Liver (tissue), 3 donors: ENCODE data around the gene OSGEP.

ENCODE experiments used
- EGR1 ChIP-seq, 2 donors: IDR thresholded peaks; 2 replicates each; pipeline ENCODE4 v1.6.1; 2016 to 2018; ENCODE audit warnings: antibody characterized with exemption in 2 of 2, low read depth in 2 of 2
- GABPA ChIP-seq, 2 donors: IDR thresholded peaks in 1 of 2; conservative IDR thresholded peaks in 1 of 2; 2 replicates each; pipeline ENCODE4 v1.6.1; 2016; ENCODE audit warnings: antibody characterized with exemption in 2 of 2, mild to moderate bottlenecking in 1 of 2, moderate library complexity in 1 of 2
- JUND ChIP-seq, 2 donors: IDR thresholded peaks; 2 replicates each; pipeline ENCODE4 v1.6.1; 2016; ENCODE audit warnings: antibody characterized with exemption in 2 of 2
- RAD21 ChIP-seq, 2 donors: IDR thresholded peaks; 2 replicates each; pipeline ENCODE4 v1.6.1; 2016; ENCODE audit warnings: antibody characterized with exemption in 2 of 2, mild to moderate bottlenecking in 2 of 2
- RXRA ChIP-seq, 2 donors: IDR thresholded peaks; 2 replicates each; pipeline ENCODE4 v1.6.1; 2017 to 2018; ENCODE audit warnings: antibody characterized with exemption in 2 of 2, mild to moderate bottlenecking in 1 of 2
- SP1 ChIP-seq: IDR thresholded peaks from 2 replicates; pipeline ENCODE4 v1.6.1; 2018; ENCODE audit warnings: antibody characterized with exemption, mild to moderate bottlenecking
- YY1 ChIP-seq: IDR thresholded peaks from 2 replicates; pipeline ENCODE4 v1.6.1; 2016; ENCODE audit warnings: antibody characterized with exemption, mild to moderate bottlenecking
- TF ChIP-seq, protein P1 (sequence below): fragments of 150-350 bp; IDR thresholded peaks from 2 replicates; pipeline ENCODE4 v1.5.1; 2017; ENCODE audit warnings: improper control_type of control experiment, low read depth, low read length; ENCODE audit not compliant: missing input control
- TF ChIP-seq, protein P2 (sequence below): IDR thresholded peaks from 2 replicates; pipeline ENCODE4 v1.6.1; 2016; ENCODE audit warnings: antibody characterized with exemption
- TF ChIP-seq, protein P3 (sequence below): IDR thresholded peaks from 2 replicates; pipeline ENCODE4 v1.6.1; 2016; ENCODE audit warnings: antibody characterized with exemption, mild to moderate bottlenecking
- TF ChIP-seq, protein P4 (sequence below): IDR thresholded peaks from 2 replicates; pipeline ENCODE4 v1.6.1; 2016; ENCODE audit warnings: antibody characterized with exemption
- TF ChIP-seq, protein P5 (sequence below): IDR thresholded peaks from 2 replicates; pipeline ENCODE4 v1.6.1; 2016; ENCODE audit warnings: antibody characterized with exemption
- donor health status: healthy.
- donor health status: healthy.

DNA sequence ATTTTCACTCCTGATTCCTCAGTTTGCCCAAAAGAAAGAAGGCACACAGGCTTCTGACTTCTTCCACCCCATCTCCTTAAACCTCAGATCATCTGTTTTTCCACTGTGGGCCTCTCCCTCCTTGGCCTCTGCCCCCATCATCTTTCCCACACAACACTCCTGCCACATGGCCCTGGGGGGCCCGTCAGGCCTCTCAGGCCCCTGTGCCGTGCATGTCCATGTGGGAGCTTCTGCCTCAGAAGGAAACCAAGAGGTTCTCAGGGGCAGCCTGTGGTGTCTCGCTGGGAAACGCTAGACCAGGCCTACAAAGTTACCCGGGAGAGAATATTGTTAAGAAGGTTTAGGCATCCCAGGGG is 26.6 kb downstream of the OSGEP start:
- TF ChIP-seq, protein P1, sequence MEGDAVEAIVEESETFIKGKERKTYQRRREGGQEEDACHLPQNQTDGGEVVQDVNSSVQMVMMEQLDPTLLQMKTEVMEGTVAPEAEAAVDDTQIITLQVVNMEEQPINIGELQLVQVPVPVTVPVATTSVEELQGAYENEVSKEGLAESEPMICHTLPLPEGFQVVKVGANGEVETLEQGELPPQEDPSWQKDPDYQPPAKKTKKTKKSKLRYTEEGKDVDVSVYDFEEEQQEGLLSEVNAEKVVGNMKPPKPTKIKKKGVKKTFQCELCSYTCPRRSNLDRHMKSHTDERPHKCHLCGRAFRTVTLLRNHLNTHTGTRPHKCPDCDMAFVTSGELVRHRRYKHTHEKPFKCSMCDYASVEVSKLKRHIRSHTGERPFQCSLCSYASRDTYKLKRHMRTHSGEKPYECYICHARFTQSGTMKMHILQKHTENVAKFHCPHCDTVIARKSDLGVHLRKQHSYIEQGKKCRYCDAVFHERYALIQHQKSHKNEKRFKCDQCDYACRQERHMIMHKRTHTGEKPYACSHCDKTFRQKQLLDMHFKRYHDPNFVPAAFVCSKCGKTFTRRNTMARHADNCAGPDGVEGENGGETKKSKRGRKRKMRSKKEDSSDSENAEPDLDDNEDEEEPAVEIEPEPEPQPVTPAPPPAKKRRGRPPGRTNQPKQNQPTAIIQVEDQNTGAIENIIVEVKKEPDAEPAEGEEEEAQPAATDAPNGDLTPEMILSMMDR: no peak
- TF ChIP-seq, protein P2, sequence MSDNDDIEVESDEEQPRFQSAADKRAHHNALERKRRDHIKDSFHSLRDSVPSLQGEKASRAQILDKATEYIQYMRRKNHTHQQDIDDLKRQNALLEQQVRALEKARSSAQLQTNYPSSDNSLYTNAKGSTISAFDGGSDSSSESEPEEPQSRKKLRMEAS: no peak
- TF ChIP-seq SP1 (no peak), RAD21 (IDR thresholded peaks at IDR 0.05) (no peak), GABPA (IDR thresholded peaks at IDR 0.05 in 1 of 2, conservative IDR thresholded peaks at IDR 0.05 in 1 of 2) (no peak), EGR1 (IDR thresholded peaks at IDR 0.05; ENCODE audit: low read depth in 2 of 2) (no peak), JUND (IDR thresholded peaks at IDR 0.05) (no peak), RXRA (IDR thresholded peaks at IDR 0.05) (no peak), YY1 (no peak)
- TF ChIP-seq, protein P3, sequence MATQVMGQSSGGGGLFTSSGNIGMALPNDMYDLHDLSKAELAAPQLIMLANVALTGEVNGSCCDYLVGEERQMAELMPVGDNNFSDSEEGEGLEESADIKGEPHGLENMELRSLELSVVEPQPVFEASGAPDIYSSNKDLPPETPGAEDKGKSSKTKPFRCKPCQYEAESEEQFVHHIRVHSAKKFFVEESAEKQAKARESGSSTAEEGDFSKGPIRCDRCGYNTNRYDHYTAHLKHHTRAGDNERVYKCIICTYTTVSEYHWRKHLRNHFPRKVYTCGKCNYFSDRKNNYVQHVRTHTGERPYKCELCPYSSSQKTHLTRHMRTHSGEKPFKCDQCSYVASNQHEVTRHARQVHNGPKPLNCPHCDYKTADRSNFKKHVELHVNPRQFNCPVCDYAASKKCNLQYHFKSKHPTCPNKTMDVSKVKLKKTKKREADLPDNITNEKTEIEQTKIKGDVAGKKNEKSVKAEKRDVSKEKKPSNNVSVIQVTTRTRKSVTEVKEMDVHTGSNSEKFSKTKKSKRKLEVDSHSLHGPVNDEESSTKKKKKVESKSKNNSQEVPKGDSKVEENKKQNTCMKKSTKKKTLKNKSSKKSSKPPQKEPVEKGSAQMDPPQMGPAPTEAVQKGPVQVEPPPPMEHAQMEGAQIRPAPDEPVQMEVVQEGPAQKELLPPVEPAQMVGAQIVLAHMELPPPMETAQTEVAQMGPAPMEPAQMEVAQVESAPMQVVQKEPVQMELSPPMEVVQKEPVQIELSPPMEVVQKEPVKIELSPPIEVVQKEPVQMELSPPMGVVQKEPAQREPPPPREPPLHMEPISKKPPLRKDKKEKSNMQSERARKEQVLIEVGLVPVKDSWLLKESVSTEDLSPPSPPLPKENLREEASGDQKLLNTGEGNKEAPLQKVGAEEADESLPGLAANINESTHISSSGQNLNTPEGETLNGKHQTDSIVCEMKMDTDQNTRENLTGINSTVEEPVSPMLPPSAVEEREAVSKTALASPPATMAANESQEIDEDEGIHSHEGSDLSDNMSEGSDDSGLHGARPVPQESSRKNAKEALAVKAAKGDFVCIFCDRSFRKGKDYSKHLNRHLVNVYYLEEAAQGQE: no peak
- TF ChIP-seq, protein P4, sequence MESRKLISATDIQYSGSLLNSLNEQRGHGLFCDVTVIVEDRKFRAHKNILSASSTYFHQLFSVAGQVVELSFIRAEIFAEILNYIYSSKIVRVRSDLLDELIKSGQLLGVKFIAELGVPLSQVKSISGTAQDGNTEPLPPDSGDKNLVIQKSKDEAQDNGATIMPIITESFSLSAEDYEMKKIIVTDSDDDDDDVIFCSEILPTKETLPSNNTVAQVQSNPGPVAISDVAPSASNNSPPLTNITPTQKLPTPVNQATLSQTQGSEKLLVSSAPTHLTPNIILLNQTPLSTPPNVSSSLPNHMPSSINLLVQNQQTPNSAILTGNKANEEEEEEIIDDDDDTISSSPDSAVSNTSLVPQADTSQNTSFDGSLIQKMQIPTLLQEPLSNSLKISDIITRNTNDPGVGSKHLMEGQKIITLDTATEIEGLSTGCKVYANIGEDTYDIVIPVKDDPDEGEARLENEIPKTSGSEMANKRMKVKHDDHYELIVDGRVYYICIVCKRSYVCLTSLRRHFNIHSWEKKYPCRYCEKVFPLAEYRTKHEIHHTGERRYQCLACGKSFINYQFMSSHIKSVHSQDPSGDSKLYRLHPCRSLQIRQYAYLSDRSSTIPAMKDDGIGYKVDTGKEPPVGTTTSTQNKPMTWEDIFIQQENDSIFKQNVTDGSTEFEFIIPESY: no peak
- TF ChIP-seq, protein P5, sequence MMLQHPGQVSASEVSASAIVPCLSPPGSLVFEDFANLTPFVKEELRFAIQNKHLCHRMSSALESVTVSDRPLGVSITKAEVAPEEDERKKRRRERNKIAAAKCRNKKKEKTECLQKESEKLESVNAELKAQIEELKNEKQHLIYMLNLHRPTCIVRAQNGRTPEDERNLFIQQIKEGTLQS: no peak
